HG03066 (cell line): ENCODE results near the gene KIF1A.

Experiments
- ATAC-seq: cut with Tn5 transposase; IDR thresholded peaks from one replicate; pipeline ENCODE4 v1.9.1; 2021; ENCODE audit warnings: low read depth; ENCODE audit not compliant: unreplicated experiment

The KIF1A gene

GRCh38 chr2:240819858-240820606, at the start of gene KIF1A:
Gene KIF1A (minus strand): TSS chr2:240820219. CDS start chr2:240797752, 22,467 bp downstream.
- no peak for ATAC-seq

GRCh38 chr2:240869109-240869955, 49.3 kb upstream of the KIF1A start:
- ATAC-seq: no peak

- ATAC-seq: no peak
These were observed 48.5 kb upstream of the KIF1A start, which contains the start of gene AGXT for GRCh38 chr2:240868286-240869108. Gene AGXT (plus strand): TSS chr2:240868824. CDS start chr2:240868866, 42 bp downstream.

- ATAC-seq: no peak
These were observed 45.4 kb upstream of the KIF1A start for GRCh38 chr2:240865391-240865790.

GRCh38 chr2:240864475-240864874, 44.5 kb upstream of the KIF1A start:
- ATAC-seq: no peak

GRCh38 chr2:240861547-240861946, 41.5 kb upstream of the KIF1A start:
- no peak for ATAC-seq

- no peak for ATAC-seq
These were observed 38.9 kb upstream of the KIF1A start for GRCh38 chr2:240858871-240859270.

- no peak for ATAC-seq
These were observed 38.3 kb upstream of the KIF1A start for GRCh38 chr2:240858321-240858720.

GRCh38 chr2:240857039-240858008, 37.3 kb upstream of the KIF1A start:
- no peak for ATAC-seq

- no peak for ATAC-seq
These were observed 36.3 kb upstream of the KIF1A start for GRCh38 chr2:240856151-240856980.

GRCh38 chr2:240855670-240856069, 35.7 kb upstream of the KIF1A start:
- no peak for ATAC-seq

- no peak for ATAC-seq
These were observed 32.8 kb upstream of the KIF1A start for GRCh38 chr2:240852671-240853314.

- no peak for ATAC-seq
These were observed 31.3 kb upstream of the KIF1A start for GRCh38 chr2:240851078-240851991.

GRCh38 chr2:240850756-240851077, 30.7 kb upstream of the KIF1A start:
- ATAC-seq: no peak

GRCh38 chr2:240850026-240850425, 30.0 kb upstream of the KIF1A start:
- no peak for ATAC-seq

GRCh38 chr2:240848900-240849680, 29.1 kb upstream of the KIF1A start:
- ATAC-seq: no peak

- ATAC-seq: no peak
These were observed 27.8 kb upstream of the KIF1A start for GRCh38 chr2:240847817-240848216.
